Measurements from ENCODE around the gene ARHGAP21.

DNA sequence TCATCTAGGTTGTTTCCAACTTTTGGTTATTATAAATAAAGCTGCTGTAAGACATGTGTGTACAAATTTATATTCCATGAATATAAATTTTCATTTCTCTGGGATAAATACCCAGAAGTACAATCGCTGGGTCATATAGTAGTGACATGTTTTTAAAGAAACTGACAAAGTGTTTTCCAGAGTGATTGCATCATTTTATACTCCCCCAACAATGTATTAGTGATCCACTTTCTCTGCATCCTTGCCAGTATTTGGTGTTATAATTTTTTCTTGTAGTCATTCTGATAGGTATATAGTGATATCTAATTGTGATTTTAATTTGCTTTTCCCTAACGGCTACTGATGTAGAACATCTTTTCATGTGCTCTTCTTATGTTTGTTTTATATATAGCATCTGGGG is 27.0 kb upstream of the ARHGAP21 start:
- TF ChIP-seq, protein P1, sequence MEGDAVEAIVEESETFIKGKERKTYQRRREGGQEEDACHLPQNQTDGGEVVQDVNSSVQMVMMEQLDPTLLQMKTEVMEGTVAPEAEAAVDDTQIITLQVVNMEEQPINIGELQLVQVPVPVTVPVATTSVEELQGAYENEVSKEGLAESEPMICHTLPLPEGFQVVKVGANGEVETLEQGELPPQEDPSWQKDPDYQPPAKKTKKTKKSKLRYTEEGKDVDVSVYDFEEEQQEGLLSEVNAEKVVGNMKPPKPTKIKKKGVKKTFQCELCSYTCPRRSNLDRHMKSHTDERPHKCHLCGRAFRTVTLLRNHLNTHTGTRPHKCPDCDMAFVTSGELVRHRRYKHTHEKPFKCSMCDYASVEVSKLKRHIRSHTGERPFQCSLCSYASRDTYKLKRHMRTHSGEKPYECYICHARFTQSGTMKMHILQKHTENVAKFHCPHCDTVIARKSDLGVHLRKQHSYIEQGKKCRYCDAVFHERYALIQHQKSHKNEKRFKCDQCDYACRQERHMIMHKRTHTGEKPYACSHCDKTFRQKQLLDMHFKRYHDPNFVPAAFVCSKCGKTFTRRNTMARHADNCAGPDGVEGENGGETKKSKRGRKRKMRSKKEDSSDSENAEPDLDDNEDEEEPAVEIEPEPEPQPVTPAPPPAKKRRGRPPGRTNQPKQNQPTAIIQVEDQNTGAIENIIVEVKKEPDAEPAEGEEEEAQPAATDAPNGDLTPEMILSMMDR (IDR thresholded peaks at IDR 0.05) = no peak
- no peak for TF ChIP-seq POLR2A (IDR thresholded peaks at IDR 0.05)

All from testis (tissue), 2 donors.